Myocyte (in vitro differentiated cells): ENCODE data around the gene MPZL1. TPM values are rescaled to one million over a fixed set of nuclear protein-coding genes. Genes with fewer than 3 reads are reported as not detected.

Source experiments
- DNase-seq: peaks from one replicate; pipeline ENCODE4 v3.0.0-alpha.2; 2012; ENCODE audit warnings: low read depth
- polyA plus RNA-seq: library from polyadenylated mRNA; unstranded; fragments of >200 nt; gene quantifications from one replicate; pipeline ENCODE4 v1.2.1, GENCODE V29; 2012; ENCODE audit warnings: missing spikeins
- total RNA-seq: library from RNA; depleted of rRNA; stranded (reverse); fragments of >200 nt; gene quantifications from 2 replicates; pipeline ENCODE4 v1.2.3, GENCODE V29; 2014

The MPZL1 gene
- 38.6 and 39.3 TPM in 2 replicates for total RNA-seq
- 129 TPM for polyA plus RNA-seq

DNA sequence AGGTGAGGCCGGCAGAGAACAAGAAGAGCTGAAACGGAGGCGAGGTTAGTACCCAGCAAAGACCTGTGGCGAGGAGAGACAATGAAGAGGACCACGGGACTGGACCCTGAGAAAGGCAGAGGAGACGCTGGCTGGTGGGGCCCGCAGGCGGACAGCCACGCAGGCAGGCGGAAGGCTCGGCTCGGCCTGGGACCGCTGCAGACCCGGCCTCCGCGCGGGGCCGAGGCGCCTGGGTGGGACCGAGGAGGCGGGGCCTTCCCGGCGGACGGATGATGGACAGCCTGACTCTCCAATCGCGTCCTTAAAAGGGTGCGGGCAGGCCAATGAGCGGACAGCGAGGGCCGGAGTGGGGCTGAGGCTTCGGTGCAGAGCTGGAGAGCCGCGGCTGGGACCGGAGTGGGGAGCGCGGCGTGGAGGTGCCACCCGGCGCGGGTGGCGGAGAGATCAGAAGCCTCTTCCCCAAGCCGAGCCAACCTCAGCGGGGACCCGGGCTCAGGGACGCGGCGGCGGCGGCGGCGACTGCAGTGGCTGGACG, at the start of gene MPZL1:
Gene MPZL1, plus strand, starts transcription at position 366 of the 535 bp plus-strand sequence. CDS start 170 bp downstream, outside the sequence.
- DNase-seq, result peak; percentile 95

DNA sequence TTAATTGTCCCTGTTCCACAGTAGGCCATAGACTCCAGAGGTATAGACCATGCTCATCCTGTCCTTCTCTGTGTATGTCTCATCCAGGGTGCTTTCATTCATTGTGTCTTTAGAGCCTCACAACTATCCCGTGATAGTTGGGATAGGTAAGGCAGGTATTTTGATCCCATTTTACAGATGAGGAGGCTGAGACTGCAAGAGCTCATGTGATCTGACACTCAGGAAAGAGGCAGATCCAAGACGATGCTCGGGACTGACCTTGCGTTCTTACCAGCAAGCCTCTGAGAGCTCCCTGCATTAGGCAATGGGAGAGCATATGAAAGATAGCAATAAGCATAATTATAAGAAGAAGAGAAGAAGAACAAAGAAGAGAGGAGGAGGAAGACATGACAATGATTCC, 49.0 kb upstream of the MPZL1 start:
- DNase-seq, result no peak

DNA sequence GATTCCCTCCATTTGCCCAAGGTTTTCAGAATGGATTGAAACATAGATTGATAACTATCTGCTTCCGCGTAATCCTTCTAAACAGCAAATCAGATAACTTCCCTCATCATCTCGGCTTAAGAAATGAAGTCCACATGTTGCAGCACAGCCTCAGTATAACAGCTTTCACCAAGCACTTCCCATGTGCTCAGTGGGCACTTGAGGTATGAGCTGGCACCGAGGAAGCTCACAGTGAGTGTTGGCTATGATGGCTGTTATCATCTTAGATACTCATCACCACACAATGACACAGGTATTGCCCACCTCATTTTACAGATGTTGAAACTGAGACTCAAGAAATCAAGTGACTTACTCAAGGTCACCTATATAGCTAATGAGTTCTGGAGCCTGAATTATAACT, 48.5 kb upstream of the MPZL1 start:
- DNase-seq, result no peak

DNA sequence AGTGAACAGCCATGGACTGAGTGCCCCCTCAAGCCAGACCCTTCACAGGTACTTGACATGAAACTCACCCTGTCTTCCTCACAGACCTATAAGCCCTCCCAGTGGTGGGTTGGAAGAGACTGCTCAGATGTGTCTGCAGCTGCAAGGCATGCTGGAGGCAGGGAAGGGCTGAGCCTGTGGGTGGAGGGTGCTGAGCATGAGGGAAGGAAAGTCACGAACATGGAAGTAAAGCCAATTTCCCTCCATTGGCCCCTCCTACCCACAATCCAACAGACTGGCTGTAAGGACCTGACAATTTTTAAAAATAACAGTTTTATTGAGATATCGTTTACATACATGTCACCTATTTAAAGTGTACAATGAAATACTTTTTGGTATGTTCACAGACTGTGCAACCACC, 47.6 kb upstream of the MPZL1 start:
- DNase-seq, result no peak

DNA sequence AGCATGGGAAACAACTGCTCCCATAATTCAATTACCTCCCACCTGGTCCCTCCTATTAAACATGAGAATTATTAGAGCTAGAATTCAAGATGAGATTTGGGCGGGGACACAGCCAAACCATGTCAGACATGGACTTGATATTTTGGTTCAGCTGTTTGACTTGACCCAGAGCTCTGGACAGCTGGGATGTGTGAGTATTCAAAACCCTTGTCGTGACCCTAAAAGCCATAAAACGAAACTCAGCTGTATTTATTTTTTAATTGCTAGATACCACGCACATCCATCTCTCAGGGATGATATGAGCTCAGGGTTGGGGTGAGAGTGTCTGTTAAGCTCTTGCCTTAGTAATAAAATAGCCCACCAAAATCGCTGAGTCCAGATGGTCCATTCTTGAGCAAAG, 46.3 kb upstream of the MPZL1 start:
- DNase-seq, result peak; percentile 93

DNA sequence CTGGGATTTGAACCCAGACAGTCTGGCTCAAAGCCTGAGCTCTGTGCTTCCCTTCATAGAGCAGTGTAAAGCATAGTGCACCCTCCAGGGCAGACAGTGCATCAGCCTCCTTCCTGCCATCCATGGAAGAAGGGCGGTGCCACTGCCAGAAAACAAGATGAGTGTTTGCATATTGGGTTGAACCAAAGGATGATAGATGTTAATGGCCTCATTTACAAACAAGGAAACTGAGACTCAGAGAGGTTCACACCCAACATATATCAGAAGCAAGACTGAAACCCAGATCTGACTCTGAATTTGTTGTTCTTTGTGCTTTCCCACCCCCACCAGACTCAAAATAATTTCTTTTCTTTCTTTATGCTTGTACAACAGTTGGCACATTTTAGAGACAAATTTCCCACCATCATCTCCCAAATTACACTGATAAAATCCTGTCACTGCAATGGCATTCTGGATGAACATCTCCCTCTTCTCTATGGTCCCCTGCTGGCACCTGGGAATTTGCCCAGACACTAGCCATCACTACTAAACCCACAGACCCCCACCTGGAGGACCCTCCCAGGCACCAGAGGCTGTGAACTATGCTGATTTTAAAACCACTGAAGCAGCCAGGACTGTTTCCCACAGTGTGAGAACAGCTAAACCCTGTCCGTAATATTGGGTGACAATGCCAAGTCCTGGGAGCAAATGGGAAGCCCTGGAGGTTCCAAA, 45.4 kb upstream of the MPZL1 start:
- DNase-seq, result no peak

DNA sequence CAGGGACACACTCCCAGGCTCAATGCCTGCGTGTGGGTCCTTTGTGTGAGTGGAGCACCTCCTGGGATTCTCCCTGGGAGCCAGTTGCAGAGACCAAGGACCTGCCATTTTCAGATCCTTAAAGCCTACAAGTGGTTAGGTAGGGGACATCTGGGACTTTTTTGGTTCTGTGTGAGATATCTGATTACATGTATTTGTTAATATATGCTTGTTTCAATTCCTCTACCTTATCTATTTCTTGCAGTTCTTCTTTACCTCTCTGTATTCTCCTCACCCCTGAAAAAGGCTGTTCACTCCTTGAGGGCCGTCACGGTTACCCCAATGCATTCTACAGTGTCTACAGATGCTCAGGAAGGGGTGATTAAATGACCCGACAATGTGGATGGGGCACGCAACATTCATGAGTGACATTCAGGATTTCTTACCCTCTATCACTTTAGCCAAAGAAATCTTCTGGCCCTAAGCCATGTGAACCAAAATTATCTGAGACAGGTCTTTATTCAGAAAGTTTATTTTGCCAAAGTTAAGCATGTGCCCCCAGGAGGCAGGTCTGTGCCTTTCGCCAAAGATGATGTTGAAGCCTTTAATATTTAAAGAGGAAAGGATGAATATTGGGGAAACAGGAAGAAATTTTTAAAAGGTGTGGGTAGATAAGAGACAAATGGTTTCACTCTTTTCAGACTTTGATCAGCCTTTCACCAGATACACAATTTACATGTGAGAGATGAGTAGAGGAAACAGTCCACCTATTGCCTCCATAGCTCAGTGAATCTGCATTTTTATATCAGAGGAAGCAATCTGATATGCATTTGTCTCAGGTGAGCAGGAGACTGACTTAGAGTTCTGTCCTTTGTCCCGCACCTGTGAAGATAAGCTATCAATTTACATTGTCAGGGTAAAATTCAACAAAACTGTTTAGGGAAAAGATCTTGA, 44.6 kb upstream of the MPZL1 start:
- DNase-seq, result no peak

DNA sequence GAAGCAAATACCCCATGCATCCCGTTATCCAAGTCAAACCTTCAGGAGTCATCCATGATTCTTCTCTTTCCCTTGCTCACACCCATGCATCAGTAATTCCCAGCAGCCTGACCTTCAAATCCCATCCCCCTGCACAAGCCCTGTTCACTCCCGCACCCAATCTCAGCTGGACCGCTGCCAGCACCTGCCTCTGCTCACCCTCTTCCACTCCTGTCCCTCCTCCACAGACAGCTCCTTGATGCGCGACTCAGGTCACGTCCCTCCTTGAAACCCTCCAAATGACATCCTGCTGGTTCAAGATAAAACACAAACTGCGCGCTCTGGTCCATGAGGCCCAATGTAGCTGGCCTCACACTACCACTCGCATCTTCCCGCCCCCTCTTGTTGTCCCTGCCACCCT, 43.4 kb upstream of the MPZL1 start:
- no peak for DNase-seq

DNA sequence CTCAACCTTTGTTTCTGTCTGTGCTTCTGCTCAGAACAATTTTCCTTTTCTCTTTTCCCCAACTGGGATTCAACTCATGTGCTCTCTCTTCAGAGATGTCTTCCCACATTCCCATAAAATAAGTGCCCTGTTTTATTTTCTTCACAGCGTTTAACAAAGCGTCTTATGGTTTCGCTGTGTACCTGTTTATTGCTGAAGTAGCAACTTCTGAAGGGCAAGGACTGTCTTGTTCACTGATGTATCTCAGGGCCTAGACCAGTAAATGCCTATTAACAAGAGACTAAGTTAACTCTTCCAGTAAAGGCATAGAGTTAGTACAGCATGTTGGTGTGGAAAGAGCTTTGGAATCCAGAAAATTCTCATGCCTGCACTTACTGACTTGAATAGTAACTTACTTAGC, 42.9 kb upstream of the MPZL1 start:
- DNase-seq, result no peak

DNA sequence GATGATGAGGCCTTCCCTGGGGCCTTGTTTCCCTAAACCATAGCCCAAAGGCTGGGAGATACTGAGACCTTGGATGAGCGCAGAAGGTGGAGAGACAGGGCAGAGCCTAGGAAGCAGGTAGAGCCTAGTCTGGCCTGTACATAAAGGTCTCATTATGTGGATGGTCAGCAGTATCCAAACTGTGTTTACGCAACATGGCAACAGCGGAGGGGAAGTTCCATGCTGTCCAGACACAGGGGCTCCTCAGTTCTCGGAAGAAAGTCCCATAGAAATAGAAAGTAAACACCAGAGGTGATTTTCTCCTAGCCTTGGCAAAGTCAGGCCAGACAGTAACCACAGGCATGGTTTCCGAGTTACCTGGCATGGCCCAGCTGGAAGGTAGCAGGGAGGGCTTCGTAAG, 42.1 kb upstream of the MPZL1 start:
- no peak for DNase-seq

DNA sequence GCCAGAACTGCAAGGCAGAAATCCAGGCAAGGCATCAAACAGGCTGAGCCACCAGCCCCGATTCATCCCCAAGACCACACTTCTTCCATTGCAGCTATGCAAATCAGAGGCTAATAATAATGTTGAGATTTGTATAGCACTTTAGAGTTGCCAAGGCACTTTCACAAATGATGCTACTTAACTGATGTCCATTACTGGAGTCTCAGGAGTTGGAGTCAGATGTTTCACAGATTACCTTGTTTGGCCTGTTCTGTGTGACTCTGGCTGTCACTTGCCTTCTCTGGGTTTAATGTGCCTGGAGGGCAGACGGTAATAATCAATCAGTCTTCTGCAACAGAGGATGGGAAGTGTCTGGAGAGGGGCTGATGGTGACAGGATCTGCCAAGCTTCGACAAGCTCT, 40.8 kb upstream of the MPZL1 start:
- DNase-seq, result no peak

DNA sequence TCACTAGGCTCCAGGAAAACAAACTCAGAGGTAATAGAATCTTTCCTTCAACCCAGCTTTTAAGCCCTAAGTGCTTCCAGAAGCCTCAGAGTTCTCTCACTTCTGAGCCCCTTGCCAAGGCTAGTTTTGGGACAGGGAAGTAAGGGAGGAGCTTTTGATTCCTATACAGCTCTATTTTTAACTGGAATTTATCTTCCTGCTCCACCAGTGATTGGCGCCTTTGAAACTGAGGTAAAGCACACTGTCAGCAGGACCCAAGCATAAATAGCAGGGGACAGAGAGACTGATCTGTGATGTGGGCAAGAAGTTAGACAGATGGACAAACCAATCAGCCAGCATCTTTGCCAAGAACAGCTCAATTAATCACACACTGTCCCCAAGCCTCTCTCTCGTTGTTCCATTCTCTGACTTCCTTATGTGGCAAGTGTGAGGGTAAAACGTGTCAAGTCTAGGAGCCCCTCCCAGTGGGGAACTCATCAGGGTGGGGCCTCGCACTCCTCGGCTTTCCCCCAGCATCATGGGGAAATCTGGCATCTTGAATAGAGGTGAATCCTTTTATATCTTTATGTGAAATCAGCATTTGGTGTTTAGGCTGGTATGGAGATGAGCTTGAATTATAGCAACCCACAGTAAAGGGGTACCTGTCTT, 40.2 kb upstream of the MPZL1 start:
- peak; percentile 90 for DNase-seq

DNA sequence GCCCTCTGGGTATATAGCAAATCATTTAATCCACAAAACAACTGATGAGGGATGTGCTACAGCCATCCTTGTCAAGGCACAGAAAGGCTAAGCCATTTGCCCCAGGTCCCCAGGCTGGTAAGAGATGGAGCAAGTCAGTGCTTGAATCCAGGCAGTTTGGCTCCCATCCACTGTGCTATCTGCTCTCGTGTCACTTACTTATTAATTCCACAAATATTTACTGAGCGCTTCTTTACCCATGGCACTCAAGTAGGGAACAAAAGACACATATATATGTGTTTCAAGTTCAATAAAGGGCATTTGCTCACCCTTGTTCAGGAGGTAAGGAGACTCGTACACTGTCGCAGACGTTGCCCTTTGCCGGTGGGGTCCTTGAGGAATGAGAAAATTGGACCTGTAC, 38.6 kb upstream of the MPZL1 start:
- DNase-seq, result no peak

DNA sequence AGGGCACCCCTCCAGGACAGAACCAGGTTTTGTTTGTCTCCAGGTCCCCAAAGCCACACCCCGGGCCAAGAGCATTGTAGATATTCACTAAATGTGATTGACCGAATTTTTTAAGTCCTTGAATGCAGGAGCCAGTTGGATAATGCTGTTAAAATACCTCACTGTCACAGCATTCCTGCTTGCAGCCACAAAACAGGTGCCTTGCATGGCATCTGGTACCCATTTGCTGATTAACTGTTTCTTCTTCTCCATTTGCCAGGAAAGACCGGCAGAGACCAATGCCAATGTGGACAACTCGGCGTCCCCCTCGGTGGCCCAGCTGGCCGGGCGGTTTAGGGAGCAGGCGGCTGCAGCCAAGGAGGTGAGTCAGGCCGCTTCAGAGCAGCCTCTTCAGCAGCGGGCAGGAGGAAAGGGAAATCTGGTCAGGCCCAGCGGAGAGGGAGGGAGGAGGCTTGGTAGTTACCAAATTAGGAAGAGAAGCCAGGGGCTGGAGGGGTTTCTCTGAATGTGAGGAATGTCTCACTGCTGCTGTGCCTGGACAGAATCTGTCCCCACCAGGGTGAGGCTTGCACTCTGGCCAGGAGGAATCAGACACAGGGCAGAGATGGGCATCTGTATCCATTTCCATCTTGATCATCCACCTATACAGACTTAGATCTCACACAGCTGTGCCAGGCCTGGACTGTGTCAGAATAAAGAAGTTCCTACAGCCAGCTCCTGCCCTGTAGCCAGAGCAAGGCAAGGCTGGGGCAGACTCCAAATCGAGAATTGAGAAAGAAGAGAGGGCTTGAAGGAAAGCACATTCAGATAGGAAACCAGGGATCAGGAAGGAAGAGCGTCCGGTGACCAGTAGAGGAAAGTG, 37.9 kb upstream of the MPZL1 start:
- DNase-seq, result peak; percentile 99

DNA sequence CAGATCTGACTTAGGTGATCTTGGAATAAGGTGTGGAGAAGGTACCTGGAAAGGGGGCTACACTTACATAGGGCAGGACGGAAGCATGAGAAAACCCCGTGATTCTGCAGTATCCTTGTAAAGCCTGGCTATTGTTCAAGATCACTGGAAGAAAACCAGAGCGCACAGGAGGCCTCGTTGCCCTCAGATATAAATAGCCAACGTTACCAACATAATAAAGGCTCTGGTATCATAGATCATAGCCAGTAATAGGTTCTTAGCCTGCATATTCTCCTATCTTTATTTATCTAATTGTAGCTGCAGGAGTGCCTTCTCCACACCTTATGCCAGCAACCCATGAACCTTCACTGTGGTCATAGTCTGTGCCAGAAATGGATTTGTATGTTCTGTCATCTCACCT, 35.9 kb upstream of the MPZL1 start:
- peak; percentile 77 for DNase-seq

DNA sequence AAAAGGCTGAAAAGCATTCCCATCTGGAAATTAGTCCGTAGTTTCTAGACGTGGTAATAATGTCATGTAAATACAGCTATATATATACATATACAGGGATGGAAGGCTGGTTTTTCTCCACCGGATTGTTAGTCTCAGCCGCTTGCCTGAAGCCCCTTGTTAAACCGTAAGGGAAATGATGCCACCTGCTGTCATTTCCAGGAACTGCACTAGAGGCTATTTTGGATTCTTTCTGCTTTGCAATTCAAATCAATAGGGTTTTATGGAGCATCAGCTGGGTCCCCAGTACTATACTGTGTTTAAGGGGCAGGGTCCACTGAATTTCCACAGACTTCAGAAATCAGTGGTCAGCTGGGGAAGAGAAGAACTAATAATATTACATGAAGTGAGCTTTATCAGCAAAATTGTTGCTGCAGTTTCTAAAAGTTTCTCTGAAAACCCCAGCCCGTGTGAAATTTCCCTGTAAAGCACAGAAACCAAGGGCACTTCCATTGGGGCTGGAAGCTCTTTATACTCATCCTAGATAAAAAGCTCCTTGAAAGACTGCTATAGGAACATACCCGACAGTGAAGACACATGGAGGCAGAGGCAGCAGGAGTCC, 33.8 kb upstream of the MPZL1 start:
- DNase-seq, result peak; percentile 86

DNA sequence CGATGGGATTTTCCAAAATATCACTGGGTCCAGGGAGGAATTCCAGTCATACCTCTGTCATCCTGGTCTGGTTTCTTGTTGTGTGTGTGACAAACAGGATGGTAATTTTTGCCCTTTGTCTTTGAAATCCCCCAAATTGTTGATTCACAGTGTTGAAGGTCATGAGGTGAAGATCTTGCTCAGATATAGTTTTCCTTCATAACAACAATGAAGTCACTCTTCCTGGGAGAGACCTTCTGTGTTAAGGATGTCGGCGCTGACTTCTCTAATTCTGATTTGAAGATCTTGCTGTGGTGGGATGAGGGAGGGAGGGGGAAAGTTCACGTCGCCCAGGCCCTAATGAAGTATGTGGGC, 32.2 kb upstream of the MPZL1 start:
- DNase-seq, result no peak

DNA sequence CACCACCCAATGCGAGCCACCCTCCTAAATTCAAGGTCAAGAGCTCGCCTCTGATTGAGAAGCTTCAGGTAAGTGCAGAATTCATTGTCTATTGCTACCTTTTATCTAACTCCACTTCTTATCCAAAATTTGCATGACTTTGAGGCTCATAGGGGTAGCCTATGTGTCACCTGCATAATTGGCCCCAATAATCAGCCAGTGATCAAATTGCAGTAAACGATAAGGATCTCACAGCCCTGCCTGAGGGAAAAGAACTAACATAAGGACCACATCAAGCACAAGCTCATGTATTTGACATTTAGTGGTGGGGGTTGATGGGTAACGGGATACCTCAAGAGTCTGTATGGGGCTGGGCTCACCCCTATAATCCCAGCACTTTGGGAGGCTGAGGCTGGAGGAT, 31.7 kb upstream of the MPZL1 start:
- no peak for DNase-seq

DNA sequence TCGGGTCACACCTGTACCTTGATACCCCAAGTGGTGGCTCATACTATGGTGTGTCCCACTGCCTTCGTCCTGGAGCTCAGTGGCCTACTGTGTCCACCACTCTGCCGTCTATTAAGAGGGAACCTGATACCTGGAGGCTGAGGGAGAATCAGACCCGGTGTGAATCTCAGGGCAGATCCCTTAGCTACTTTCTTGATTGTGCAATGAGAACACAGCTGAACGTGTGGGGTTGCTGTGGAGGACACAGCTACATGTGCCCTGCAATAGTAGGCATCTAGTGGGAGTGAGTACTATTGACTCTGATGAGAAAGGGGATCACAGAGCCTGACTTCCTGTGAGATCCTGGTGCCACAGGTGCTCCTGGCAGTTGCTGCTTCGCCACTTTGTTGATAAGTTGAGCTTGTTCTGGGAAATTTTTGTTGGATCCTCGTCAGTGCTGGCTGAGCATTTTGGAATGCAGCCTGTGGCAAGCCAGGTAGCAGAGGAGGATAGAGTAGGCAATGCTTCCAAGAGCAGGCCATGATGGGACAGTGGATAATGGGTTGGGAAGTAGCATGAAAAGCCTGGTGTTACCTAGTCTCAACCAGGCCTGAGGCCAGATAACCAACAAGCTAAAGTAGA, 28.2 kb upstream of the MPZL1 start:
- DNase-seq, result no peak

DNA sequence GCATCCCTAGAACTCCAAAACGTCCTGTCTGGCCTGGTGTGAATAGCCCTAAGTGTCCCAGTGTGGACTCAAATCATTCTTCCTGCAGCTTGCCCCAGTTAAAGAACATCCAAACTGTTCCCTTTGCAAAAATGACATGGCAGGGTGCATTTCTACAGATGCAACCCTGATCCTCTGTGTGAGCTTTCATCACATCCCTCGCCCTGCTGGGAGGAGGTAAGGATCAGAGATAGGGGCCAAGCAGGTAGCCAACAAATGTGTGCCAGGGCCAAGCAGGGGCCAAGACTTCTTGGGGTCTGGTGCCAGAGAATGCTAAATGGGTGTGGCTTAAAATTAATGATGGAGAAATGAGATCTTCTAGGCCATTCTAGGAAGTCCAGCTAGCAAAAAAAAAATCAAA, 27.1 kb upstream of the MPZL1 start:
- DNase-seq, result no peak
